ENCODE results near the gene NFATC2.

- no peak for TF ChIP-seq CTCF (IDR thresholded peaks at IDR 0.05; ENCODE audit: insufficient read depth, low read depth, low read length)
- TF ChIP-seq EZH2 (IDR thresholded peaks at IDR 0.05; ENCODE audit: insufficient read depth, low read length), result no peak
Observed at GRCh38 chr20:51342510-51343236, 199.8 kb downstream of the NFATC2 start.

Data from astrocyte (in vitro differentiated cells and primary cell).